Measurements from ENCODE around the gene ICAM1.
"Not testable (repeated sequence)": the region's sequence is repeated elsewhere in the genome, so short reads cannot be mapped to it uniquely, and the experiment has no call there.

ICAM1 gene

DNA sequence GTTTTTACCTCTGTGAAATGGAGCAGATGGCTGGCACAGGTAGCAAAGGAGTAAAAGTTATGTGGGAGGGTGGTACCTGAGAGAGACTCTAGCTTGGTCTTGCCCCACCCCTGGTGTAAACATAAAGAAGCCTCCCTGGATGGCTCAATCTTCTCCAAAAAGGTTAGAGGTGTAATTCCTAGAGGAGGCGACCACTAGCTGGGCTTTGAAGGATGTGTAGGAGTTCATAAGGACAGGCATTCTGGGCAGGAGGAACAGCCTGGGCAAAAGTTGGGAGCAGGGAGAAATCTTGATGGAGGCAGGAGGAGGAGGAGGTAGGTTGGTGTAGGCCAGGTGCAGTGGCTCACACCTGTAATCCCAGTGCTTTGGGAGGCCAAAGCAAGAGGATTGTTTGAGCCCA, 8.0 kb downstream of the ICAM1 start:
- TF ChIP-seq, protein P1, sequence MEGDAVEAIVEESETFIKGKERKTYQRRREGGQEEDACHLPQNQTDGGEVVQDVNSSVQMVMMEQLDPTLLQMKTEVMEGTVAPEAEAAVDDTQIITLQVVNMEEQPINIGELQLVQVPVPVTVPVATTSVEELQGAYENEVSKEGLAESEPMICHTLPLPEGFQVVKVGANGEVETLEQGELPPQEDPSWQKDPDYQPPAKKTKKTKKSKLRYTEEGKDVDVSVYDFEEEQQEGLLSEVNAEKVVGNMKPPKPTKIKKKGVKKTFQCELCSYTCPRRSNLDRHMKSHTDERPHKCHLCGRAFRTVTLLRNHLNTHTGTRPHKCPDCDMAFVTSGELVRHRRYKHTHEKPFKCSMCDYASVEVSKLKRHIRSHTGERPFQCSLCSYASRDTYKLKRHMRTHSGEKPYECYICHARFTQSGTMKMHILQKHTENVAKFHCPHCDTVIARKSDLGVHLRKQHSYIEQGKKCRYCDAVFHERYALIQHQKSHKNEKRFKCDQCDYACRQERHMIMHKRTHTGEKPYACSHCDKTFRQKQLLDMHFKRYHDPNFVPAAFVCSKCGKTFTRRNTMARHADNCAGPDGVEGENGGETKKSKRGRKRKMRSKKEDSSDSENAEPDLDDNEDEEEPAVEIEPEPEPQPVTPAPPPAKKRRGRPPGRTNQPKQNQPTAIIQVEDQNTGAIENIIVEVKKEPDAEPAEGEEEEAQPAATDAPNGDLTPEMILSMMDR (conservative IDR thresholded peaks at IDR 0.05; ENCODE audit: low read length): no peak
- no peak overlapping the region for H3K4me3 ChIP-seq (ENCODE audit: low read length)
- no peak for DNase-seq (ENCODE audit: low read depth)

DNA sequence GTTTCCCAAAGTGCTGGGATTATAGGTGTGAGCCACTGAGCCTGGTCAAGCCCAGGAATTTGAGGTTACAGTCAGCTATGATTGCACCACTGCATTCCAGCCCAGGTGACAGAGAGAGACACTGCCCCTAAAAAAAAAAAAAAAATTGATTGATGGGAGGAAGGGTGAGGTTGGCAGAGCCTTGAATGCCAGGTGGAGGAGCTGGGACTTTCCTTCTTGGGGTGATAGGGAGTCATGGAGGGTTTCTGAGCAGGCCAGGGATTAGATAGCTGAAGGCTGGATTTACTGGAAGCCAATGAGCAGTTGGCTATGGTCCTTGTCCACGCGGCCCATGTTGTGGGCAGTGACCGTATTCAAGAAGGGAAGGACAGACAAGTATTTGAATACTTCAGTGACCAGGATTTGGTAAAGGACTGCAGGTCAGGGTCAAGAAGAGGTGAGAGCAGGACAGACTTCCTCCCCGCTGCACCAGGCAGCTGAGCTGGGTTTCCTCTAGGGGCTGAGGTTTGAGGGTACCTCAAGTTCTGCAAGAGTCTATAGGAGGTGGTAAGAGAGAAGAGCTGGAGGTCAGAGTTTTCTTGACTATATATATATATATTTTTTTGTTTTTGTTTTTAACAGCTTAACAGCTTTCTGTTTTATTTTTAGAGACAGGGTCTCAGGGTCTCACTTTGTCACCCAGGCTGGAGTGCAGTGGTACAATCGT, 9.0 kb downstream of the ICAM1 start:
- TF ChIP-seq, protein P1 (conservative IDR thresholded peaks at IDR 0.05; ENCODE audit: low read length): no peak

DNA sequence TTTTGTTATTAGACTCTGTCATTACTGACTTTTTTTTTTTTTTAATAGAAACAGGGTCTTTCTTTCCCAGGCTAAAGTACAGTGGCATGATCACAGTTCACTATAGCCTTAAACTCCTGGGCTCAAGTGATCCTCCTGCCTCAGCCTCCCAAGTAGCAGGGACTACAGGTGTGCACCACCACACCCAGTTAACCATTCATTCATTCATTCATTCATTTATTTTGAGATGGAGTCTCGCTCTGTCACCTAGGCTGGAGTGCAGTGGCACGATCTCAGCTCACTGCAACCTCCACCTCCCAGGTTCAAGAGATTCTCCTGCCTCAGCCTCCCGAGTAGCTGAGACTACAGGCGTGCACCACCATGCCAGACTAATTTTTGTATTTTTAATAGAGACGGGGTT, 11.1 kb downstream of the ICAM1 start:
- not testable (repeated sequence) for DNase-seq (ENCODE audit: low read depth); H3K4me3 ChIP-seq (ENCODE audit: low read length)

More for the DNA sequence above, 9.0 kb downstream of the ICAM1 start:
- no peak overlapping the region for H3K4me3 ChIP-seq (ENCODE audit: low read length)
- no peak for DNase-seq (ENCODE audit: low read depth)

DNA sequence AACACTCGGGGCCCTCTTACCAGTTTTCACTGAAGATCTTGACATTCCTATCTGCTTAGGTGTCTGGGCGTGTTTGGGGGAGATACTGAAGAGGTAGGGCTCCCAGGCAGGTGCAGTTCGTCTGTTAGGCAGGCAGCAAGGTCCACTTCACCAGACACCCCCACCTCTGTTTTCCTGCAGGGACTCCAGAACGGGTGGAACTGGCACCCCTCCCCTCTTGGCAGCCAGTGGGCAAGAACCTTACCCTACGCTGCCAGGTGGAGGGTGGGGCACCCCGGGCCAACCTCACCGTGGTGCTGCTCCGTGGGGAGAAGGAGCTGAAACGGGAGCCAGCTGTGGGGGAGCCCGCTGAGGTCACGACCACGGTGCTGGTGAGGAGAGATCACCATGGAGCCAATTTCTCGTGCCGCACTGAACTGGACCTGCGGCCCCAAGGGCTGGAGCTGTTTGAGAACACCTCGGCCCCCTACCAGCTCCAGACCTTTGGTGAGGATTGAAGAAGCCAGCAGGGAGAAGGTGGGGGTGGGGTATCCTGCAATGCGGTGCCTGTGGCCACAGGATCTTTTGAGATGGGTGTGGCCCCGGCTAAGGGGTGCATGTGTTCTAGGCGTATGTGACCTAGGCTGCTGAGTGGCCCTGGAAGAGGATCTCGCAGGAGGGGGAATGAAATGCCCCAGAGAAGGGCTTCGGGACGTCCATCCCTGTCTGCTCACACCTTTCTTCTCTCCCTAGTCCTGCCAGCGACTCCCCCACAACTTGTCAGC, 12.6 kb downstream of the ICAM1 start:
- H3K4me3 ChIP-seq (ENCODE audit: low read length): no peak overlapping the region
- DNase-seq (ENCODE audit: low read depth): no peak
- TF ChIP-seq, protein P1 (conservative IDR thresholded peaks at IDR 0.05; ENCODE audit: low read length): no peak

DNA sequence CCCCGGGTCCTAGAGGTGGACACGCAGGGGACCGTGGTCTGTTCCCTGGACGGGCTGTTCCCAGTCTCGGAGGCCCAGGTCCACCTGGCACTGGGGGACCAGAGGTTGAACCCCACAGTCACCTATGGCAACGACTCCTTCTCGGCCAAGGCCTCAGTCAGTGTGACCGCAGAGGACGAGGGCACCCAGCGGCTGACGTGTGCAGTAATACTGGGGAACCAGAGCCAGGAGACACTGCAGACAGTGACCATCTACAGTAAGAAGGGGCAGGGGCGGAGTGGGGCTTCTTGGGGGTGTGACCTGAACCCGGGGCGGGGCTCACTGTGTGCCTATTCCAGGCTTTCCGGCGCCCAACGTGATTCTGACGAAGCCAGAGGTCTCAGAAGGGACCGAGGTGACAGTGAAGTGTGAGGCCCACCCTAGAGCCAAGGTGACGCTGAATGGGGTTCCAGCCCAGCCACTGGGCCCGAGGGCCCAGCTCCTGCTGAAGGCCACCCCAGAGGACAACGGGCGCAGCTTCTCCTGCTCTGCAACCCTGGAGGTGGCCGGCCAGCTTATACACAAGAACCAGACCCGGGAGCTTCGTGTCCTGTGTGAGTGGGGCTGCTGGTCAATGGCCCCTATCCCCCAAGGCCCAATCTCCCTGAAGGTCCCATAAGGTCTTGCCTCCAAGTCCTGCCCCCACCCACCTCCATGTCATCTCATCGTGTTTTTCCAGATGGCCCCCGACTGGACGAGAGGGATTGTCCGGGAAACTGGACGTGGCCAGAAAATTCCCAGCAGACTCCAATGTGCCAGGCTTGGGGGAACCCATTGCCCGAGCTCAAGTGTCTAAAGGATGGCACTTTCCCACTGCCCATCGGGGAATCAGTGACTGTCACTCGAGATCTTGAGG, 13.4 kb downstream of the ICAM1 start:
- no peak overlapping the region for H3K4me3 ChIP-seq (ENCODE audit: low read length)
- no peak for DNase-seq (ENCODE audit: low read depth)
- TF ChIP-seq, protein P1 (conservative IDR thresholded peaks at IDR 0.05; ENCODE audit: low read length): no peak

DNA sequence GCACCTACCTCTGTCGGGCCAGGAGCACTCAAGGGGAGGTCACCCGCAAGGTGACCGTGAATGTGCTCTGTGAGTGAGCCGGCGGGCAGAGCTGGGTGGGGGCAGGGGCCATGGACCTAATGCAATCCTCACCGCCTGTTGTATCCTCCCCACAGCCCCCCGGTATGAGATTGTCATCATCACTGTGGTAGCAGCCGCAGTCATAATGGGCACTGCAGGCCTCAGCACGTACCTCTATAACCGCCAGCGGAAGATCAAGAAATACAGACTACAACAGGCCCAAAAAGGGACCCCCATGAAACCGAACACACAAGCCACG, 14.0 kb downstream of the ICAM1 start:
- no peak overlapping the region for H3K4me3 ChIP-seq (ENCODE audit: low read length)
- no peak for DNase-seq (ENCODE audit: low read depth)
- TF ChIP-seq, protein P1 (conservative IDR thresholded peaks at IDR 0.05; ENCODE audit: low read length): no peak

DNA sequence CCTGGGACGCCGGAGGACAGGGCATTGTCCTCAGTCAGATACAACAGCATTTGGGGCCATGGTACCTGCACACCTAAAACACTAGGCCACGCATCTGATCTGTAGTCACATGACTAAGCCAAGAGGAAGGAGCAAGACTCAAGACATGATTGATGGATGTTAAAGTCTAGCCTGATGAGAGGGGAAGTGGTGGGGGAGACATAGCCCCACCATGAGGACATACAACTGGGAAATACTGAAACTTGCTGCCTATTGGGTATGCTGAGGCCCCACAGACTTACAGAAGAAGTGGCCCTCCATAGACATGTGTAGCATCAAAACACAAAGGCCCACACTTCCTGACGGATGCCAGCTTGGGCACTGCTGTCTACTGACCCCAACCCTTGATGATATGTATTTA, 14.5 kb downstream of the ICAM1 start:
- no peak for DNase-seq (ENCODE audit: low read depth)
- H3K4me3 ChIP-seq (ENCODE audit: low read length): no peak overlapping the region
- TF ChIP-seq, protein P1 (conservative IDR thresholded peaks at IDR 0.05; ENCODE audit: low read length): no peak
